ENCODE results near the gene PSMB11. TPM values are rescaled to one million over a fixed set of nuclear protein-coding genes. Genes with fewer than 3 reads are reported as not detected.

Gene PSMB11
- total RNA-seq, 1 experiment from 2014 or later = not detected

DNA sequence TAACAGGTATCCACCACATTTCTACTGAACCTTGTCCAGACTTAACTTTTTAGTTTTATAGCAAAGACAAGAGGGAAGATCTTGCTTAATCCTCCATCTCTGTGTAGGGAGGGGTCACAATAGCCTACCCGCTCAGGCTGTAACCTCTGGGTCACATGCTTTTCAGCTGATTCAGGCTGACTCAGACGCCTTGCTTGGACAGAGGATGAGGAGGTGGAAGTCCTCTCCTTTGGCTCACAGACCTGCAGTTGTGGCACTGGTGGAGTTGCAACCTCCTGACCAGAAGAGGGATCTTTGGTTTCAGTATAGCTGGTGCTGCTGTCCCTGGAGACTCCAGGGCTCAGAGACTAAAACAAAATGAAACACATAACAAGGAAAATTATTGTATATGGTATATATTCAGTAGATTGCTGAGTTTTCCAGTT, 36.7 kb downstream of the PSMB11 start:
- TF ChIP-seq YY1 (IDR thresholded peaks at IDR 0.05; ENCODE audit: extremely low read depth, insufficient replicate concordance, low read depth, low read length) = no peak
- TF ChIP-seq EZH2phosphoT487 (IDR thresholded peaks at IDR 0.05; ENCODE audit: borderline replicate concordance) = no peak
- TF ChIP-seq TCF7L2 (IDR thresholded peaks at IDR 0.05; ENCODE audit: borderline replicate concordance, extremely low read depth, insufficient read depth, insufficient read length) = no peak
- no peak for TF ChIP-seq RAD21 (IDR thresholded peaks at IDR 0.05; ENCODE audit: low read depth)
- TF ChIP-seq, protein P1, sequence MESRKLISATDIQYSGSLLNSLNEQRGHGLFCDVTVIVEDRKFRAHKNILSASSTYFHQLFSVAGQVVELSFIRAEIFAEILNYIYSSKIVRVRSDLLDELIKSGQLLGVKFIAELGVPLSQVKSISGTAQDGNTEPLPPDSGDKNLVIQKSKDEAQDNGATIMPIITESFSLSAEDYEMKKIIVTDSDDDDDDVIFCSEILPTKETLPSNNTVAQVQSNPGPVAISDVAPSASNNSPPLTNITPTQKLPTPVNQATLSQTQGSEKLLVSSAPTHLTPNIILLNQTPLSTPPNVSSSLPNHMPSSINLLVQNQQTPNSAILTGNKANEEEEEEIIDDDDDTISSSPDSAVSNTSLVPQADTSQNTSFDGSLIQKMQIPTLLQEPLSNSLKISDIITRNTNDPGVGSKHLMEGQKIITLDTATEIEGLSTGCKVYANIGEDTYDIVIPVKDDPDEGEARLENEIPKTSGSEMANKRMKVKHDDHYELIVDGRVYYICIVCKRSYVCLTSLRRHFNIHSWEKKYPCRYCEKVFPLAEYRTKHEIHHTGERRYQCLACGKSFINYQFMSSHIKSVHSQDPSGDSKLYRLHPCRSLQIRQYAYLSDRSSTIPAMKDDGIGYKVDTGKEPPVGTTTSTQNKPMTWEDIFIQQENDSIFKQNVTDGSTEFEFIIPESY (IDR thresholded peaks at IDR 0.05; ENCODE audit: extremely low read depth, insufficient replicate concordance, low read length) = no peak
- no peak for TF ChIP-seq CBX3 (IDR thresholded peaks at IDR 0.05; ENCODE audit: low read depth)
- TF ChIP-seq SIN3A (IDR thresholded peaks at IDR 0.05; ENCODE audit: low read depth) = no peak
- TF ChIP-seq SRF (IDR thresholded peaks at IDR 0.05; ENCODE audit: low read depth) = 0 out of 2 replicates have a peak, but pooled peaks have one; percentile 21
- TF ChIP-seq EGR1 (IDR thresholded peaks at IDR 0.05; ENCODE audit: low read depth) = no peak
- TF ChIP-seq POLR2A (IDR thresholded peaks at IDR 0.05; ENCODE audit: borderline replicate concordance, extremely low read depth, insufficient read depth, insufficient read length) = no peak
- TF ChIP-seq, protein P2, sequence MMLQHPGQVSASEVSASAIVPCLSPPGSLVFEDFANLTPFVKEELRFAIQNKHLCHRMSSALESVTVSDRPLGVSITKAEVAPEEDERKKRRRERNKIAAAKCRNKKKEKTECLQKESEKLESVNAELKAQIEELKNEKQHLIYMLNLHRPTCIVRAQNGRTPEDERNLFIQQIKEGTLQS (IDR thresholded peaks at IDR 0.05) = no peak
- TF ChIP-seq, protein P3, sequence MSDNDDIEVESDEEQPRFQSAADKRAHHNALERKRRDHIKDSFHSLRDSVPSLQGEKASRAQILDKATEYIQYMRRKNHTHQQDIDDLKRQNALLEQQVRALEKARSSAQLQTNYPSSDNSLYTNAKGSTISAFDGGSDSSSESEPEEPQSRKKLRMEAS (IDR thresholded peaks at IDR 0.05) = 0 out of 2 replicates have a peak, but pooled peaks have one; percentile 25
- no peak for TF ChIP-seq ZNF274 (IDR thresholded peaks at IDR 0.05; ENCODE audit: low read depth, low read length)
- peak; percentile 42; the same call in 1 of the 2 replicates for TF ChIP-seq CEBPB (IDR thresholded peaks at IDR 0.05; ENCODE audit: low read depth)
- peak; percentile 61 for TF ChIP-seq JUND (IDR thresholded peaks at IDR 0.05)
- TF ChIP-seq, protein P4, sequence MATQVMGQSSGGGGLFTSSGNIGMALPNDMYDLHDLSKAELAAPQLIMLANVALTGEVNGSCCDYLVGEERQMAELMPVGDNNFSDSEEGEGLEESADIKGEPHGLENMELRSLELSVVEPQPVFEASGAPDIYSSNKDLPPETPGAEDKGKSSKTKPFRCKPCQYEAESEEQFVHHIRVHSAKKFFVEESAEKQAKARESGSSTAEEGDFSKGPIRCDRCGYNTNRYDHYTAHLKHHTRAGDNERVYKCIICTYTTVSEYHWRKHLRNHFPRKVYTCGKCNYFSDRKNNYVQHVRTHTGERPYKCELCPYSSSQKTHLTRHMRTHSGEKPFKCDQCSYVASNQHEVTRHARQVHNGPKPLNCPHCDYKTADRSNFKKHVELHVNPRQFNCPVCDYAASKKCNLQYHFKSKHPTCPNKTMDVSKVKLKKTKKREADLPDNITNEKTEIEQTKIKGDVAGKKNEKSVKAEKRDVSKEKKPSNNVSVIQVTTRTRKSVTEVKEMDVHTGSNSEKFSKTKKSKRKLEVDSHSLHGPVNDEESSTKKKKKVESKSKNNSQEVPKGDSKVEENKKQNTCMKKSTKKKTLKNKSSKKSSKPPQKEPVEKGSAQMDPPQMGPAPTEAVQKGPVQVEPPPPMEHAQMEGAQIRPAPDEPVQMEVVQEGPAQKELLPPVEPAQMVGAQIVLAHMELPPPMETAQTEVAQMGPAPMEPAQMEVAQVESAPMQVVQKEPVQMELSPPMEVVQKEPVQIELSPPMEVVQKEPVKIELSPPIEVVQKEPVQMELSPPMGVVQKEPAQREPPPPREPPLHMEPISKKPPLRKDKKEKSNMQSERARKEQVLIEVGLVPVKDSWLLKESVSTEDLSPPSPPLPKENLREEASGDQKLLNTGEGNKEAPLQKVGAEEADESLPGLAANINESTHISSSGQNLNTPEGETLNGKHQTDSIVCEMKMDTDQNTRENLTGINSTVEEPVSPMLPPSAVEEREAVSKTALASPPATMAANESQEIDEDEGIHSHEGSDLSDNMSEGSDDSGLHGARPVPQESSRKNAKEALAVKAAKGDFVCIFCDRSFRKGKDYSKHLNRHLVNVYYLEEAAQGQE (IDR thresholded peaks at IDR 0.05; ENCODE audit: low read depth) = no peak
- TF ChIP-seq SP1 (IDR thresholded peaks at IDR 0.05; ENCODE audit: low read depth) = peak; percentile 38; the same call in 1 of the 2 replicates
- TF ChIP-seq POLR2AphosphoS5 (IDR thresholded peaks at IDR 0.05; ENCODE audit: low read depth, low read length) = 0 out of 2 replicates have a peak, but pooled peaks have one; percentile 23
- no peak for TF ChIP-seq EZH2 (IDR thresholded peaks at IDR 0.05)
- no peak for TF ChIP-seq ELF1 (IDR thresholded peaks at IDR 0.05; ENCODE audit: borderline replicate concordance, low read depth)
- peak; percentile 79 for TF ChIP-seq FOSL1 (IDR thresholded peaks at IDR 0.05; ENCODE audit: low read depth)
- Histone ChIP-seq H3K4me1 (ENCODE audit: control insufficient read depth in 1 of 2, insufficient read depth in 2 of 2, low read length in 2 of 2) (peaks cover 13 to 42% of the 10 kb centered on the region in 2 experiments), H2AFZ (ENCODE audit: low read depth, low read length, poor library complexity, severe bottlenecking) (no peak overlapping the region), H4K20me1 (ENCODE audit: insufficient read depth) (no peaks in the 10 kb centered on the region), H3K9me3 (ENCODE audit: control insufficient read depth in 1 of 2, insufficient read depth in 1 of 2, low read depth in 1 of 2, low read length in 2 of 2) (no peaks in the 10 kb centered on the region), H3K27me3 (ENCODE audit: insufficient read depth, low read length) (no peaks in the 10 kb centered on the region), H3K4me3 (replicated peaks in 1 of 2; ENCODE audit: low read depth in 1 of 2, low read length in 2 of 2) (no peak overlapping the region), H3K27ac (ENCODE audit: low read depth, low read length) (peak overlapping the region; percentile 46; the same call in 1 of the 2 replicates), H3K9ac (ENCODE audit: low read length) (peak overlapping the region; percentile 3), H3K36me3 (ENCODE audit: control insufficient read depth in 1 of 2, insufficient read depth in 2 of 2, low read length in 2 of 2) (peaks cover 66 to 67% of the 10 kb centered on the region in 2 experiments), H3K79me2 (ENCODE audit: insufficient read depth, low read length) (peaks cover 21% of the 10 kb centered on the region; the same call in 1 of the 2 replicates), H3K9me2 (ENCODE audit: insufficient read depth) (no peaks in the 10 kb centered on the region), H3K4me2 (ENCODE audit: low read length) (peak overlapping the region; percentile 45)
- ChIA-PET CTCF (interaction anchor here (1.1 to 3.6 kb wide), 5 partner anchors 10 to 30 kb away, joined by 3 to 51 read pairs (median 21); partner anchors contain the start of genes ACIN1 and C14orf119), POLR2A (interaction anchor here (1.5 to 2.9 kb wide), 2 partner anchors 10 to 16 kb away, joined by 5 to 19 read pairs; partner anchors contain the start of genes ACIN1 and C14orf119), RAD21 (ENCODE audit: low non-redundant PET in 1 of 2, low total read pairs in 2 of 2, uncharacterized antibody in 2 of 2, unreplicated experiment in 2 of 2) (no interaction called here)
- no TSS peak for BruUV-seq (replicated peaks)
- ATAC-seq (peak; percentile 93), DNase-seq (ENCODE audit: low read depth, low spot score) (no peak)
- intact Hi-C loops (cut with micrococcal nuclease) = no loop called here
